HCT116 (cell line): Measurements from ENCODE around the gene PRRT2.

Source experiments
- CTCF ChIP-seq, 3 experiments: fragments of 200-600 bp in 1 of 3; sonication (generic) in 1 of 3; IDR thresholded peaks in 2 of 3; conservative IDR thresholded peaks in 1 of 3; 2 replicates each; pipeline ENCODE4 v1.5.1; 2012 to 2017; ENCODE audit warnings: low read depth in 2 of 3, low read length in 2 of 3, antibody characterized with exemption in 1 of 3, borderline replicate concordance in 1 of 3, control low read depth in 1 of 3, mild to moderate bottlenecking in 1 of 3, mixed read lengths in 1 of 3, mixed run types in 1 of 3, moderate library complexity in 1 of 3; ENCODE audit not compliant: insufficient read depth in 1 of 3
- EGR1 ChIP-seq: IDR thresholded peaks from 2 replicates; pipeline ENCODE4 v1.6.1; 2012; ENCODE audit warnings: low read depth
- EZH2 ChIP-seq: fragments of 200-600 bp; sonication (generic); IDR thresholded peaks from 2 replicates; pipeline ENCODE4 v1.6.1; 2017; ENCODE audit warnings: antibody characterized with exemption, mixed run types
- EZH2phosphoT487 ChIP-seq: fragments of 200-600 bp; IDR thresholded peaks from 2 replicates; pipeline ENCODE4 v1.6.1; 2018; ENCODE audit warnings: antibody characterized with exemption, borderline replicate concordance
- POLR2A ChIP-seq: IDR thresholded peaks from 2 replicates; pipeline ENCODE4 v1.7.0; 2011; ENCODE audit warnings: borderline replicate concordance; ENCODE audit not compliant: insufficient read depth, insufficient read length; ENCODE audit errors: extremely low read depth
- POLR2AphosphoS5 ChIP-seq: IDR thresholded peaks from 2 replicates; pipeline ENCODE4 v1.6.1; 2011; ENCODE audit warnings: mild to moderate bottlenecking, low read depth, low read length, moderate library complexity
- RAD21 ChIP-seq: IDR thresholded peaks from 2 replicates; pipeline ENCODE4 v1.6.1; 2012; ENCODE audit warnings: low read depth, mild to moderate bottlenecking
- SP1 ChIP-seq: IDR thresholded peaks from 2 replicates; pipeline ENCODE4 v1.6.1; 2012; ENCODE audit warnings: low read depth
- YY1 ChIP-seq: IDR thresholded peaks from 2 replicates; pipeline ENCODE4 v1.6.1; 2011; ENCODE audit warnings: low read length, low read depth, moderate library complexity, mild to moderate bottlenecking; ENCODE audit not compliant: insufficient replicate concordance; ENCODE audit errors: extremely low read depth

- TF ChIP-seq EZH2 = no peak
- no peak for TF ChIP-seq EGR1
- TF ChIP-seq RAD21 = no peak
- TF ChIP-seq CTCF (IDR thresholded peaks at IDR 0.05 in 2 of 3, conservative IDR thresholded peaks at IDR 0.05 in 1 of 3; ENCODE audit: borderline replicate concordance in 1 of 3, insufficient read depth in 1 of 3, low read depth in 2 of 3, low read length in 2 of 3) = no peak
- no peak for TF ChIP-seq EZH2phosphoT487
- TF ChIP-seq POLR2A = no peak
- no peak for TF ChIP-seq POLR2AphosphoS5
- TF ChIP-seq YY1 = no peak
- no peak for TF ChIP-seq SP1
These were observed 1.9 kb upstream of the PRRT2 start for GRCh38 chr16:29809850-29810698.
